GM18505 (cell line): ENCODE data around the gene LMO7.
"Not testable (repeated sequence)": the region's sequence is repeated elsewhere in the genome, so short reads cannot be mapped to it uniquely, and the experiment has no call there.

Experiments
- ATAC-seq: cut with Tn5 transposase; IDR thresholded peaks from one replicate; pipeline ENCODE4 v1.9.1; 2021; ENCODE audit not compliant: unreplicated experiment
- POLR2A ChIP-seq: IDR thresholded peaks from 4 replicates; pipeline ENCODE4 v1.6.1; 2011; ENCODE audit warnings: borderline replicate concordance; ENCODE audit not compliant: insufficient read depth, insufficient read length; ENCODE audit errors: extremely low read depth

The LMO7 gene

GRCh38 chr13:75699062-75699461 is 62.9 kb downstream of the LMO7 start:
- no peak for ATAC-seq
- no peak for TF ChIP-seq POLR2A

GRCh38 chr13:75699717-75700116 is 63.6 kb downstream of the LMO7 start:
- ATAC-seq, result not testable (repeated sequence)

- no peak for ATAC-seq
- no peak for TF ChIP-seq POLR2A
Measured at GRCh38 chr13:75700552-75700951, 64.4 kb downstream of the LMO7 start.

- TF ChIP-seq POLR2A, result no peak
- ATAC-seq, result no peak
Measured at GRCh38 chr13:75702476-75702875, 66.3 kb downstream of the LMO7 start.

GRCh38 chr13:75703769-75704168 is 67.6 kb downstream of the LMO7 start:
- no peak for ATAC-seq
- no peak for TF ChIP-seq POLR2A

- ATAC-seq, result no peak
- no peak for TF ChIP-seq POLR2A
Measured at GRCh38 chr13:75704194-75704926, 68.2 kb downstream of the LMO7 start.

GRCh38 chr13:75704927-75705288 is 68.8 kb downstream of the LMO7 start:
- no peak for ATAC-seq
- TF ChIP-seq POLR2A, result no peak

GRCh38 chr13:75705395-75705794 is 69.3 kb downstream of the LMO7 start:
- no peak for ATAC-seq
- no peak for TF ChIP-seq POLR2A

GRCh38 chr13:75705908-75706307 is 69.8 kb downstream of the LMO7 start:
- TF ChIP-seq POLR2A, result no peak
- no peak for ATAC-seq

GRCh38 chr13:75713852-75714251 is 77.7 kb downstream of the LMO7 start:
- TF ChIP-seq POLR2A, result no peak

GRCh38 chr13:75715601-75716523 is 79.7 kb downstream of the LMO7 start:
- TF ChIP-seq POLR2A, result no peak
- ATAC-seq, result peak; percentile 94

More at GRCh38 chr13:75713852-75714251, 77.7 kb downstream of the LMO7 start:
- ATAC-seq, result no peak

GRCh38 chr13:75717525-75717924 is 81.4 kb downstream of the LMO7 start:
- no peak for TF ChIP-seq POLR2A
- ATAC-seq, result no peak

GRCh38 chr13:75721307-75721706 is 85.2 kb downstream of the LMO7 start:
- no peak for ATAC-seq
- no peak for TF ChIP-seq POLR2A

- no peak for TF ChIP-seq POLR2A
- no peak for ATAC-seq
Measured at GRCh38 chr13:75723901-75724300, 87.8 kb downstream of the LMO7 start.

- no peak for ATAC-seq
- no peak for TF ChIP-seq POLR2A
Measured at GRCh38 chr13:75724752-75725517, 88.8 kb downstream of the LMO7 start.
